OCI-LY1 (cell line): ENCODE results near the gene KRT73.

Source experiments
- H2AFZ ChIP-seq: fragments of 200-600 bp; sonication (generic), shearing (Covaris generic); 2 replicates; pipeline ENCODE4 v1.6.0; 2014; ENCODE audit warnings: antibody characterized with exemption, mild to moderate bottlenecking, low read length
- H3F3A ChIP-seq: fragments of 200-600 bp; sonication (generic), shearing (Covaris generic); 2 replicates; pipeline ENCODE4 v1.6.0; 2014; ENCODE audit warnings: mild to moderate bottlenecking, antibody characterized with exemption, low read length, moderate library complexity; ENCODE audit not compliant: insufficient read depth
- H3K27ac ChIP-seq: fragments of 200-600 bp; sonication (generic); 2 replicates; pipeline ENCODE4 v1.5.1; 2014; ENCODE audit warnings: low read length, mixed run types, mild to moderate bottlenecking, low read depth; ENCODE audit not compliant: poor library complexity, severe bottlenecking
- H3K27me3 ChIP-seq: fragments of 200-600 bp; sonication (generic); 2 replicates; pipeline ENCODE4 v1.6.0; 2014; ENCODE audit warnings: antibody characterized with exemption, mild to moderate bottlenecking, low read length, moderate library complexity; ENCODE audit not compliant: insufficient read depth
- H3K36me3 ChIP-seq: fragments of 200-600 bp; sonication (generic); 2 replicates; pipeline ENCODE4 v1.6.1; 2014; ENCODE audit warnings: mild to moderate bottlenecking, antibody characterized with exemption, low read length, moderate library complexity, mixed read lengths; ENCODE audit not compliant: insufficient read depth
- H3K4me1 ChIP-seq: fragments of 200-600 bp; sonication (generic); 2 replicates; pipeline ENCODE4 v1.5.1; 2014; ENCODE audit warnings: mild to moderate bottlenecking, low read length, moderate library complexity; ENCODE audit not compliant: insufficient read depth, severe bottlenecking
- H3K4me2 ChIP-seq: fragments of 200-600 bp; sonication (generic), shearing (Covaris generic); 2 replicates; pipeline ENCODE4 v1.6.1; 2014; ENCODE audit warnings: low read length
- H3K4me3 ChIP-seq: fragments of 200-600 bp; sonication (generic); 2 replicates; pipeline ENCODE4 v1.5.1; 2014; ENCODE audit warnings: low read length, low read depth, mild to moderate bottlenecking, mixed read lengths; ENCODE audit not compliant: poor library complexity, severe bottlenecking
- H3K79me2 ChIP-seq: fragments of 200-600 bp; shearing (Covaris generic); 2 replicates; pipeline ENCODE4 v1.6.1; 2016; ENCODE audit warnings: mixed run types, low read length, mixed read lengths; ENCODE audit not compliant: insufficient read depth
- H3K9ac ChIP-seq: fragments of 200-600 bp; sonication (generic), shearing (Covaris generic); 2 replicates; pipeline ENCODE4 v1.6.1; 2014; ENCODE audit warnings: mild to moderate bottlenecking, low read length, mixed read lengths
- H3K9me2 ChIP-seq: fragments of 200-600 bp; sonication (generic), shearing (Covaris generic); 2 replicates; pipeline ENCODE4 v1.6.1; 2014; ENCODE audit warnings: low read depth, mild to moderate bottlenecking, low read length, mixed read lengths
- H3K9me3 ChIP-seq: fragments of 200-600 bp; shearing (Covaris generic); 2 replicates; pipeline ENCODE4 v1.6.1; 2014; ENCODE audit warnings: low read length, mixed read lengths
- H4K20me1 ChIP-seq: fragments of 200-600 bp; sonication (generic), shearing (Covaris generic); 2 replicates; pipeline ENCODE4 v1.6.0; 2016; ENCODE audit warnings: mild to moderate bottlenecking, low read length; ENCODE audit not compliant: insufficient read depth
- EZH2 ChIP-seq: fragments of 200-600 bp; sonication (generic), shearing (Covaris generic); IDR thresholded peaks from 2 replicates; pipeline ENCODE4 v1.8.0; 2017; ENCODE audit warnings: borderline replicate concordance, mixed run types, mild to moderate bottlenecking, antibody characterized with exemption, low read length, moderate library complexity, mixed read lengths
- TF ChIP-seq, protein P1 (sequence below): fragments of 200-600 bp; sonication (generic), shearing (Covaris generic); IDR thresholded peaks from 2 replicates; pipeline ENCODE4 v1.5.1; 2017; ENCODE audit warnings: mild to moderate bottlenecking, antibody characterized with exemption, low read length, moderate library complexity, mixed read lengths

The KRT73 gene

DNA sequence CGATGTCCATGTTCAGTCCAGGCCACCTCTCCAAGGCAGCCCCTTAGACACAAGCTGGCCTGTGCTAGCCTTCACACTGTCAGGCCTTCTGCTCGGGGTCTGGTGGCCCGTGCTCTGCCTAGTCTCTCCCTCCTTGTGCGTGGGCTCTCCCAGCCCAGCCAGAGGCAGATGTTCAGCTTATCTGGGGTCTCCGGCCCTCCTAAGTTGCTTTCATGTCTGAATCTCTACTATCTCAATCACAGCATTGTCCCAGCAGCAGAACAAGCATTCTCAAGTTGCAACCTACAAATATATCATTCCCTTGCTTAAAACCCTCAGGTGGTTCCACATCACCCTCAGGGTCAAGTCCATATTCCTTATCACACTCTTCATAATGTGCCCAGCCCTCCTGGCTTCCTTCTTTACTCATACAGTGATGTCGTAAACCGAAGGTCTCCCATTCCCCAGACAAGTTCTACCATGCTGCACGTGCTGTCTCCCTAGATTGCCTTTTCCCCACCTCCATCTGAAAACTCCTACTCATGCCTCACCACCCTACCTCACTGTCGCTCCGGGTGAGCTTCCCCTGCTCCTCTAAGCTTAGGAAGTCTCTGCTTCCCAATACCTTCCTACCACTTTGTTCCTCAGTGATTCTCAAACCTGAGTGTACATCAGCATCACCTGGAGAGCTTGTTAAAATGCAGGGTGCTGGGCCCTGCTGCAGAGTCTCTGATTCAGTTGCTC, 1.5 kb downstream of the KRT73 start:
- H3K27ac ChIP-seq = no peak overlapping the region
- H3K9me3 ChIP-seq = no peaks in the 10 kb centered on the region
- H3K4me3 ChIP-seq = no peak overlapping the region
- no peaks in the 10 kb centered on the region for H3F3A ChIP-seq
- no peak overlapping the region for H3K9ac ChIP-seq
- no peaks in the 10 kb centered on the region for H3K4me1 ChIP-seq
- no peaks in the 10 kb centered on the region for H3K36me3 ChIP-seq
- no peaks in the 10 kb centered on the region for H4K20me1 ChIP-seq
- H3K9me2 ChIP-seq = no peaks in the 10 kb centered on the region
- no peak overlapping the region for H2AFZ ChIP-seq
- H3K4me2 ChIP-seq = no peak overlapping the region
- TF ChIP-seq, protein P1, sequence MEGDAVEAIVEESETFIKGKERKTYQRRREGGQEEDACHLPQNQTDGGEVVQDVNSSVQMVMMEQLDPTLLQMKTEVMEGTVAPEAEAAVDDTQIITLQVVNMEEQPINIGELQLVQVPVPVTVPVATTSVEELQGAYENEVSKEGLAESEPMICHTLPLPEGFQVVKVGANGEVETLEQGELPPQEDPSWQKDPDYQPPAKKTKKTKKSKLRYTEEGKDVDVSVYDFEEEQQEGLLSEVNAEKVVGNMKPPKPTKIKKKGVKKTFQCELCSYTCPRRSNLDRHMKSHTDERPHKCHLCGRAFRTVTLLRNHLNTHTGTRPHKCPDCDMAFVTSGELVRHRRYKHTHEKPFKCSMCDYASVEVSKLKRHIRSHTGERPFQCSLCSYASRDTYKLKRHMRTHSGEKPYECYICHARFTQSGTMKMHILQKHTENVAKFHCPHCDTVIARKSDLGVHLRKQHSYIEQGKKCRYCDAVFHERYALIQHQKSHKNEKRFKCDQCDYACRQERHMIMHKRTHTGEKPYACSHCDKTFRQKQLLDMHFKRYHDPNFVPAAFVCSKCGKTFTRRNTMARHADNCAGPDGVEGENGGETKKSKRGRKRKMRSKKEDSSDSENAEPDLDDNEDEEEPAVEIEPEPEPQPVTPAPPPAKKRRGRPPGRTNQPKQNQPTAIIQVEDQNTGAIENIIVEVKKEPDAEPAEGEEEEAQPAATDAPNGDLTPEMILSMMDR = no peak
- TF ChIP-seq EZH2 = no peak
- no peaks in the 10 kb centered on the region for H3K79me2 ChIP-seq
- no peaks in the 10 kb centered on the region for H3K27me3 ChIP-seq

DNA sequence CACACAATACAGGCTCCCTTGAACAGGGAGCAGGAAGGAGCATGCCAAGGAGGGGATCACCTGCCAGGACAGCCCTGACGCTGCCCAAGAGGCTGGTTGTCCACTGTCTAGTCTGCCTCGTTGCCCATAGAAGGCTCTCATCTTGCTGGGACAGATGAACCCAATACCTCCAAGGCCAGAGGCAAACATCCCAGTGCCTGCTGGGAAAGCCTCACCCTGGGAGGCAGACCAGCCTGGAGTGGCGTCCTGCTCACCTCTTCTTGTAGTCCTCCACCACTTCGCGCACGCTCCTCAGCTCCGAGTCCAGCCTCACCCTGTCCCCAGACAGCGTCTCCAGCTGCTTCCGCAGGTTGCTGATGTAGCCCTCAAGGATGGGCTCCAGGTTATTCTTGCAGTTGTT, 2.4 kb downstream of the KRT73 start:
- no peak overlapping the region for H2AFZ ChIP-seq
- H3K4me1 ChIP-seq = no peaks in the 10 kb centered on the region
- TF ChIP-seq, protein P1 = no peak
- no peak for TF ChIP-seq EZH2
- H3K9ac ChIP-seq = no peak overlapping the region
- H3K4me3 ChIP-seq = no peak overlapping the region
- H3K36me3 ChIP-seq = no peaks in the 10 kb centered on the region
- no peak overlapping the region for H3K27ac ChIP-seq
- H4K20me1 ChIP-seq = no peaks in the 10 kb centered on the region
- H3K9me3 ChIP-seq = no peaks in the 10 kb centered on the region
- no peak overlapping the region for H3K4me2 ChIP-seq
- no peaks in the 10 kb centered on the region for H3K9me2 ChIP-seq
- H3F3A ChIP-seq = no peaks in the 10 kb centered on the region
- H3K79me2 ChIP-seq = no peaks in the 10 kb centered on the region
- H3K27me3 ChIP-seq = no peaks in the 10 kb centered on the region

DNA sequence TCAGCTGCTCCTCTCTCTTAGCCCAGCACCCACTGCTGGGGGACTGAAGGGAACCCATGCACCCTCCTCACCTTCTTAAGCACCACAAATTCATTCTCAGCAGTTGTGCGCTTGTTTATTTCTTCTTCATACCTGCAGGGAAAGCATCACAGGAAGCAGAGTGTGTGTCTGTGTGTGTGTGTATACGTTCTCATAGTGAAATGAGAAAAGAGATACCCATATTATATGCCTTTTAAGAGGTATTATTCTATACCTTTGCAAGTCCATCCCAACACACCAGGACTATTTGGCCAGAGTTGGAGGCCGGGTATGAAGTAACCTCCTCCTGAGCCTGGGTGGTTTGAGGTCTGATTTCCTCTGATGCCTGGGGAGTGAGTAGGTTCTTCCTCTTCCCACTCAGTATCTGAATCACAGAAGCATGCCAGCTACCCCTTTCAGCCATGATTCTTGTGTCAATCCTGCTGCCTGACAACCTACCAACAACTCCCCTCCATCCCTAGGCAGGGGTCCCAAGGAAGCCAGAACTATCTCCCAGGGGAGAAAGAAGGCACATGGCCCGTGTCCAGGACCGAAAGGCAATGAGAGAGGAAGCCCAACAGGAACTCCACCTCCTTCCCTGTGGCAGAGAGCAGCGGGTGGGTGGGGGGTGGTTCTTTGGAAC, 3.0 kb downstream of the KRT73 start:
- H4K20me1 ChIP-seq = no peaks in the 10 kb centered on the region
- H3K79me2 ChIP-seq = no peaks in the 10 kb centered on the region
- no peak overlapping the region for H2AFZ ChIP-seq
- no peaks in the 10 kb centered on the region for H3F3A ChIP-seq
- no peaks in the 10 kb centered on the region for H3K9me3 ChIP-seq
- H3K27me3 ChIP-seq = no peaks in the 10 kb centered on the region
- H3K4me2 ChIP-seq = no peak overlapping the region
- no peaks in the 10 kb centered on the region for H3K9me2 ChIP-seq
- no peaks in the 10 kb centered on the region for H3K4me1 ChIP-seq
- H3K36me3 ChIP-seq = no peaks in the 10 kb centered on the region
- TF ChIP-seq EZH2 = no peak
- TF ChIP-seq, protein P1 = no peak
- H3K27ac ChIP-seq = no peak overlapping the region
- no peak overlapping the region for H3K9ac ChIP-seq
- H3K4me3 ChIP-seq = no peak overlapping the region
